Heart left ventricle (tissue), 16 donors: ENCODE measurements around the gene CTSG. TPM values are rescaled to one million over a fixed set of nuclear protein-coding genes. Genes with fewer than 3 reads are reported as not detected.
A peak's percentile ranks its signal among the peaks of the same experiment; 100 is the strongest.

Experiments used
- ATAC-seq, 4 donors: fragments of 200-7000 bp; cut with Tn5 transposase; one replicate each; pipeline ENCODE4 v1.9.1; 2020 to 2022; ENCODE audit warnings: moderate library complexity in 4 of 4, mild to moderate bottlenecking in 3 of 4, moderate number of reproducible peaks in 1 of 4
- DNase-seq, 5 donors: peaks; one replicate each; pipeline ENCODE4 v3.0.0-alpha.2; 2020
- H3K27ac ChIP-seq, 12 donors: fragments of 200-600 bp; sonication (generic) in 4 of 12; one replicate each; pipeline versions ENCODE4 v1.5.0 to v1.8.0; 2016 to 2022; ENCODE audit warnings: mild to moderate bottlenecking in 2 of 12
- H3K27me3 ChIP-seq, 9 donors: fragments of 200-600 bp; sonication (generic) in 2 of 9; one replicate each; pipeline versions ENCODE4 v1.5.1 to v1.8.0; 2016 to 2022; ENCODE audit warnings: mild to moderate bottlenecking in 3 of 9
- H3K36me3 ChIP-seq, 9 donors: fragments of 200-600 bp; sonication (generic) in 2 of 9; one replicate each; pipeline versions ENCODE4 v1.5.0 to v1.8.0; 2018 to 2022; ENCODE audit warnings: mild to moderate bottlenecking in 2 of 9
- H3K4me1 ChIP-seq, 12 donors: fragments of 200-600 bp; sonication (generic) in 4 of 12; one replicate each; pipeline versions ENCODE4 v1.5.0 to v1.8.0; 2016 to 2022; ENCODE audit warnings: mild to moderate bottlenecking in 3 of 12
- H3K4me3 ChIP-seq, 12 donors: fragments of 200-600 bp; sonication (generic) in 4 of 12; one replicate each; pipeline versions ENCODE4 v1.5.0 to v1.8.0; 2017 to 2022; ENCODE audit warnings: mild to moderate bottlenecking in 9 of 12, moderate library complexity in 4 of 12
- H3K9me3 ChIP-seq, 12 donors: fragments of 200-600 bp; sonication (generic) in 4 of 12; one replicate each; pipeline versions ENCODE4 v1.5.0 to v1.8.0; 2016 to 2022; ENCODE audit warnings: mild to moderate bottlenecking in 1 of 12
- CTCF ChIP-seq, 12 donors: fragments of 200-600 bp; sonication (generic) in 4 of 12; IDR thresholded peaks; one replicate each; pipeline versions ENCODE4 v1.5.0 to v1.8.0; 2018 to 2022; ENCODE audit warnings: antibody characterized with exemption in 12 of 12, mild to moderate bottlenecking in 5 of 12
- POLR2A ChIP-seq, 2 donors: fragments of 450-650 bp; IDR thresholded peaks; one replicate each; pipeline ENCODE4 v1.6.1; 2017; ENCODE audit warnings: antibody characterized with exemption in 2 of 2, mild to moderate bottlenecking in 2 of 2, moderate library complexity in 2 of 2
- WGBS, 4 donors: extraction: QIAGEN DNeasy Blood & Tissue Kit in 2 of 4; methylation state at CpG; one replicate each; pipeline versions ENCODE4 v1.1.5 to v1.1.7; 2013 to 2018; 5-methylcytosine and 5-hydroxymethylcytosine counted together
- intact Hi-C, 10 donors: fragments of 100-400 bp; cut with DNase I; formaldehyde crosslinking; loops; one replicate each; pipeline versions ENCODE4 v1.11.1 to v1.14.2; 2022
- polyA plus RNA-seq, 2 donors: library from polyadenylated mRNA; stranded (reverse); fragments of 200-250 nt; gene quantifications; one replicate each; pipeline ENCODE4 v1.2.3, GENCODE V29; 2013
- total RNA-seq, 9 donors: library from RNA; depleted of rRNA in 2 of 9; stranded (reverse); fragments of >200 nt in 2 of 9; fragmentation: NEBNext Ultra II Directional in 3 of 9; extraction: Animal tissue kit (Norgen Biotek cat#: 25700) in 3 of 9; gene quantifications; one replicate each; pipeline versions ENCODE4 v1.1.0 to v1.2.4, GENCODE V29; 2016 to 2023
- donor health status: ischemic (EF 13 %, LVEDD 7.1; RV severe dilation, severe dysfunction).
- donor health status: healthy with polysubstance abuse.
- donor health status: DM: no; HTN: yes; CAD: no.
- donor health status: DM: no; HTN: no; CAD: no.
- donor health status: ischemic (EF 25% LVEDD 6.9; RV normal size, moderate dysfunction).
- donor health status: ischemic (EF 25% LVEDD 5.7; RV mildly dilated, moderate dysfunction).
- donor health status: healthy.
- donor health status: DM: yes; HTN: yes; CAD: no.
- donor health status: ischemic (EF 35%, LVEDD 5.7; RV mildly dilated, moderate dysfunction).
- donor health status: nonischemic (EF 11% LVEDD 7.7; RV severe dilation, severe dysfunction).
- donor health status: DM: yes; HTN: yes; CAD: no.
- donor health status: PGD.
- donor health status: ischemic (EF 29% LVEDD 5.4; RV normal size, mild dysfunction).
- donor health status: nonischemic (EF 23%, LVEDD 6.1; RV moderate dilation, normal function).

Gene CTSG
- total and polyA plus RNA-seq, 11 donors = 0.08 to 2.9 (median 0.73) TPM; not detected in 2

DNA sequence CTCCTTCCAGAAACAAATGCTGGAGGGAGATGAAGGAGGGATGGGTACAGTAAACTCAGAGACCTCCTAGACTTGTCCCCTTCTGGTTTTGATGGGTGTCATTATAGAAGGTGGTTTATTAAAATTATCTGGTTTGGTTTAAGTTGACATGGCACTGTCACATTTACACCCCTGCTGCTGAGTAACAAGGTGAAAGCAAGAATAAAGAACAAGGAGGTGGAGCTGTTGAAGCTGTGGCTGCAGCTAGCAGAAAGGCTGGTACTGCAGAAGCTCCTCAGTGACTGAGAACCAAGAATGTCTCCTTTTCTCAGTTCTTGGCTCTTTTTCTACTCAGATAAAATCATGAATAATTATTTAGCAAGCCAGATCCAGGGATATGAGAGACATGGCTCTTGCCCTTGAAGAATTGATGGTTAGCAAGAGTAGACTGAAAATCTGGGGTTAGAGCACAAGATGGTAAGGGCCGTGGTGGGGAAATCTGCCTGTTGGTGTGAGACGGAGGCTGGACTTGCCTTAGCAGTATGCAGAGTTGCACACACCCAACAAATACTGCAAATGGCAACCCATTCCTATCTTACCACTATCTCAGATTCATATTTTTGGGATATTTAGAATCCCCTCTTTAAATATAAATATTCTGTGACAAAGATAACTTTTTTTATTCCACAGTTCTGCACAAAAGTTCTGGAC lies 33.8 kb upstream of the CTSG start, which contains the start of gene GZMH:
Gene GZMH, minus strand, starts transcription at position 31 of the 690 bp plus-strand sequence. CDS start 72 bp downstream, outside the sequence.
- Histone ChIP-seq H3K9me3 (no peaks in the 10 kb centered on the region), H3K27me3 (peaks cover 0 to 8% (median 0%) of the 10 kb centered on the region in 9 donors), H3K36me3 (no peaks in the 10 kb centered on the region), H3K4me1 (no peaks in the 10 kb centered on the region), H3K27ac (peak within 1 kb of the TSS in 1 of 12 donors; percentile 52), H3K4me3 (peak within 1 kb of the TSS in 1 of 12 donors; percentile 27)
- ATAC-seq (no peak), DNase-seq (no peak)
- TF ChIP-seq POLR2A (IDR thresholded peaks at IDR 0.05) = no peak
- no peak for TF ChIP-seq CTCF (IDR thresholded peaks at IDR 0.05)
- intact Hi-C loops = no loop called here
- WGBS, 4 donors = 73 to 81% (median 79%) methylated on average over 2 of the region's 2 CpGs

DNA sequence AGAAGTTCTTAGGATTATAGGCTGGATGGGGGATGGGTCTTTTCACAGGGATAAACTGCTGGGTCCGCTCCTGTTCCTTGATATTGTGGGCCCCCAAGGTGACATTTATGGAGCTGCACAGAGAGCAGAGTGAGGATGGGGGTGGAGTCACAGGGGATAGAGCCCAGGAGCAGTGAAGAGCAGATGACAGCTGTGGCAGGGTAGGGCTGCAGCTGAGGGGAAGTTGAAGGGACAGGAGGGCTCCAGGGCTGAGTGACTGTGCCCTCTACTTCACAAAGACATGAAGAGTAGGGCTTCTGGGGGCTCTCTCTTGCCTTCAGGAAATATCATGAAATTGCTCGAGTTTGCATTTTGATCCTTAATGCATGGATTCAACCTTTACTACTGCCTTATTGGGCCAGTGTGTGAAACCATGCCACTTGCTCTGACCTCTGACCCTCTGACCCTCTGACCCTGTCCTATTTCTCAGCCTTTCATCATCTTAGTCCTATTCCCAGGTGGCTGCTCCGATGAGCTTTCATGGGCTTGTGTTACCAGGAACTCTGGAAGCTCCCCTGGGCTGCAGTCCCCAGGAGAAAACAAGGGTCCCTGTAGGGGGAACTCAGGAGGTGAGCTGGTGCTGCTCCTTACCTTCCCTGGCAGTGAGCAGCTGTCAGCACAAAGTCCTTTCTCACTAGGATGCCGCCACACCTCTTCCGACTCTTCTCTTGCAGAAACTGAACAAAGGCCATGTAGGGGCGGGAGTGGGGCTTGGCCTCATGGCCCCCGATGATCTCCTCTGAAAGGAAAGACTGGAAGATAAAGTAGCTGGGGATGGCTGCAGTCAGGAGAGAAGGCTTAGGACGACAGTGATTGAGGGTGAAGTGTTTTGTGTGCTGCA lies 31.8 kb upstream of the CTSG start:
- no peaks in the 10 kb centered on the region for H3K9me3 ChIP-seq
- no peak for DNase-seq
- H3K4me3 ChIP-seq = peak overlapping the region in 1 of 12 donors; percentile 27
- intact Hi-C loops = no loop called here
- ATAC-seq = no peak
- no peaks in the 10 kb centered on the region for H3K36me3 ChIP-seq
- peak overlapping the region in 1 of 12 donors; percentile 52 for H3K27ac ChIP-seq
- no peak for TF ChIP-seq CTCF (IDR thresholded peaks at IDR 0.05)
- TF ChIP-seq POLR2A (IDR thresholded peaks at IDR 0.05) = no peak
- 57 to 63% (median 62%) methylated on average over 8 of the region's 8 CpGs for WGBS, 4 donors
- no peaks in the 10 kb centered on the region for H3K4me1 ChIP-seq
- H3K27me3 ChIP-seq = peaks cover 0 to 3% (median 0%) of the 10 kb centered on the region in 9 donors

DNA sequence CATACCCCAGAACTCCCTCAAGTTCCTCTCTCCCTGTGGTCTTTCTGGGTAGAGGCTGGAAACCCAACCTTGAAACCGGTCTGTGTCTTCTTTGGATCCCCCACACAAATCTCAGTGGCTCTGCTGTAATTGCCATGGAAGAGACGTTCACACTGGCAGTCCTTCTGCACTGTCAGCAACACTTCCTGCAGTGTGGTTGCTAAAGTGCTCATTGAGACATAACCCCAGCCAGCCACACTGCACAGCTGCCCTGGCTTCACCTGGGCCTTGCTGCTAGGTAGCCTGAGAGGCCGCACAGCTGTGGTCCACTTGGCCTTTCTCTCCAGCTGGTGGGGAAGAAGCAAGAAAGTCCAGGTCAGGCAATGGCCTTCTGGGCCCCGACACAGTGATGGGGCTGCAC lies 31.0 kb upstream of the CTSG start:
- H3K36me3 ChIP-seq = no peaks in the 10 kb centered on the region
- TF ChIP-seq POLR2A (IDR thresholded peaks at IDR 0.05) = no peak
- no peak for TF ChIP-seq CTCF (IDR thresholded peaks at IDR 0.05)
- 73 to 87% (median 76%) methylated on average over 4 of the region's 4 CpGs for WGBS, 4 donors
- no peak for ATAC-seq
- DNase-seq = no peak
- H3K4me1 ChIP-seq = no peaks in the 10 kb centered on the region
- H3K27ac ChIP-seq = peak overlapping the region in 1 of 12 donors; percentile 46
- intact Hi-C loops = no loop called here
- no peaks in the 10 kb centered on the region for H3K9me3 ChIP-seq
- H3K27me3 ChIP-seq = peaks cover 0 to 3% (median 0%) of the 10 kb centered on the region in 9 donors
- H3K4me3 ChIP-seq = peak overlapping the region in 1 of 12 donors; percentile 8

GRCh38 chr14:24606297-24606696 lies 30.2 kb upstream of the CTSG start:
- no peak for TF ChIP-seq CTCF (IDR thresholded peaks at IDR 0.05)
- TF ChIP-seq POLR2A (IDR thresholded peaks at IDR 0.05) = no peak
- no peak for DNase-seq
- H3K36me3 ChIP-seq = no peaks in the 10 kb centered on the region
- no peaks in the 10 kb centered on the region for H3K9me3 ChIP-seq
- intact Hi-C loops = no loop called here
- H3K27me3 ChIP-seq = peaks cover 0 to 7% (median 0%) of the 10 kb centered on the region in 9 donors
- WGBS, 4 donors = 47 to 64% (median 58%) methylated on average over 3 of the region's 3 CpGs
- peak overlapping the region in 1 of 12 donors; percentile 46 for H3K27ac ChIP-seq
- H3K4me3 ChIP-seq = peak overlapping the region in 1 of 12 donors; percentile 8
- no peaks in the 10 kb centered on the region for H3K4me1 ChIP-seq
- ATAC-seq = no peak
